Left ventricle myocardium inferior (tissue), 1 donor: ENCODE data around the gene RASSF4. TPM values are rescaled to one million over a fixed set of nuclear protein-coding genes. Genes with fewer than 3 reads are reported as not detected.

Experiments used
- DNase-seq: peaks from one replicate; pipeline ENCODE4 v3.0.0-alpha.2; 2020
- H3K27ac ChIP-seq: fragments of 200-600 bp; replicated peaks from 2 replicates; pipeline ENCODE4 v1.8.0; 2021
- H3K27me3 ChIP-seq: fragments of 200-600 bp; 2 replicates; pipeline ENCODE4 v1.8.0; 2021; ENCODE audit warnings: low read depth
- H3K36me3 ChIP-seq: fragments of 200-600 bp; 2 replicates; pipeline ENCODE4 v1.8.0; 2021
- H3K4me1 ChIP-seq: fragments of 200-600 bp; 2 replicates; pipeline ENCODE4 v1.8.0; 2021
- H3K4me3 ChIP-seq: fragments of 200-600 bp; 2 replicates; pipeline ENCODE4 v1.8.0; 2021; ENCODE audit warnings: mild to moderate bottlenecking, moderate library complexity
- H3K9me3 ChIP-seq: fragments of 200-600 bp; replicated peaks from 2 replicates; pipeline ENCODE4 v1.8.0; 2021
- CTCF ChIP-seq: fragments of 200-600 bp; IDR thresholded peaks from 2 replicates; pipeline ENCODE4 v1.8.0; 2021; ENCODE audit warnings: antibody characterized with exemption, mild to moderate bottlenecking, borderline replicate concordance
- intact Hi-C: fragments of 100-400 bp; cut with micrococcal nuclease; formaldehyde crosslinking; loops from one replicate; pipeline ENCODE4 v1.11.0; 2022
- total RNA-seq: library from RNA; stranded (reverse); fragmentation: NEBNext Ultra II Directional; extraction: Animal tissue kit (Norgen Biotek cat#: 25700); gene quantifications from one replicate; pipeline ENCODE4 v1.2.1, GENCODE V29; 2021
- donor health status: DM: no; HTN: yes; CAD: no; lungs with severe emphysema.

RASSF4 gene
- total RNA-seq, 1 donor from 2014 or later, result 103 TPM

GRCh38 chr10:44992070-44992731 is 32.6 kb downstream of the RASSF4 start:
- Histone ChIP-seq H3K27ac (peak overlapping the region; percentile 97), H3K9me3 (no peaks in the 10 kb centered on the region), H3K4me1 (peaks cover 85% of the 10 kb centered on the region), H3K27me3 (no peaks in the 10 kb centered on the region), H3K36me3 (peaks cover 64% of the 10 kb centered on the region), H3K4me3 (no peak overlapping the region)
- no peak for TF ChIP-seq CTCF
- DNase-seq, result no peak
- intact Hi-C loops, result no loop called here

- TF ChIP-seq CTCF, result no peak
- Histone ChIP-seq H3K9me3 (no peaks in the 10 kb centered on the region), H3K4me1 (peaks cover 89% of the 10 kb centered on the region), H3K27me3 (no peaks in the 10 kb centered on the region), H3K4me3 (no peak overlapping the region), H3K27ac (peak overlapping the region; percentile 97), H3K36me3 (peaks cover 59% of the 10 kb centered on the region)
- DNase-seq, result no peak
- intact Hi-C loops, result no loop called here
Measured at GRCh38 chr10:44992732-44993225, 33.2 kb downstream of the RASSF4 start.

- intact Hi-C loops, result no loop called here
- H3K36me3 ChIP-seq, result peaks cover 54% of the 10 kb centered on the region
- H3K4me3 ChIP-seq, result no peak overlapping the region
- no peak for TF ChIP-seq CTCF
- H3K9me3 ChIP-seq, result no peaks in the 10 kb centered on the region
- H3K27ac ChIP-seq, result peak overlapping the region; percentile 97
- no peaks in the 10 kb centered on the region for H3K27me3 ChIP-seq
- DNase-seq, result no peak
- H3K4me1 ChIP-seq, result peaks cover 95% of the 10 kb centered on the region
Measured at GRCh38 chr10:44993226-44993921, 33.8 kb downstream of the RASSF4 start.

- H3K27me3 ChIP-seq, result no peaks in the 10 kb centered on the region
- H3K27ac ChIP-seq, result peak overlapping the region; percentile 97
- H3K9me3 ChIP-seq, result no peaks in the 10 kb centered on the region
- no peak for DNase-seq
- peaks cover 46% of the 10 kb centered on the region for H3K36me3 ChIP-seq
- H3K4me1 ChIP-seq, result peaks cover 100% of the 10 kb centered on the region
- no peak for TF ChIP-seq CTCF
- intact Hi-C loops, result no loop called here
- no peak overlapping the region for H3K4me3 ChIP-seq
Measured at GRCh38 chr10:44993922-44994751, 34.5 kb downstream of the RASSF4 start.

GRCh38 chr10:44994752-44995530 is 35.3 kb downstream of the RASSF4 start:
- DNase-seq, result no peak
- intact Hi-C loops, result no loop called here

More at GRCh38 chr10:44994752-44995530, 35.3 kb downstream of the RASSF4 start:
- no peaks in the 10 kb centered on the region for H3K9me3 ChIP-seq
- TF ChIP-seq CTCF, result no peak
- peak overlapping the region; percentile 97 for H3K27ac ChIP-seq
- H3K27me3 ChIP-seq, result no peaks in the 10 kb centered on the region
- no peak overlapping the region for H3K4me3 ChIP-seq
- H3K4me1 ChIP-seq, result peaks cover 100% of the 10 kb centered on the region
- H3K36me3 ChIP-seq, result peaks cover 38% of the 10 kb centered on the region
